Adrenal gland (tissue), 5 donors: ENCODE results near the gene CCL25.

ENCODE experiments used
- CTCF ChIP-seq, 6 experiments: fragments of 450-650 bp in 4 of 6; fragments of 200-600 bp in 2 of 6; sonication (generic) in 1 of 6; IDR thresholded peaks; 1 replicate in 5 of 6; 2 replicates in 1 of 6; pipeline versions ENCODE4 v1.5.1 to v1.8.0; 2016 to 2021; ENCODE audit warnings: antibody characterized with exemption in 6 of 6, mild to moderate bottlenecking in 2 of 6, moderate library complexity in 1 of 6
- POLR2A ChIP-seq, 2 donors: fragments of 450-650 bp; IDR thresholded peaks; one replicate each; pipeline ENCODE4 v1.6.1; 2017; ENCODE audit warnings: antibody characterized with exemption in 2 of 2, mild to moderate bottlenecking in 2 of 2, moderate library complexity in 1 of 2
- donor health status: DM: no; HTN: no; CAD: no.

GRCh38 chr19:8045872-8046568, 6.5 kb upstream of the CCL25 start:
- TF ChIP-seq CTCF (IDR thresholded peaks at IDR 0.05) (no peak), POLR2A (IDR thresholded peaks at IDR 0.05) (no peak)
